GM18526 (cell line): ENCODE data around the gene POLR1F.

Source experiments
- POLR2A ChIP-seq: IDR thresholded peaks from 3 replicates; pipeline ENCODE4 v1.6.1; 2011; ENCODE audit not compliant: insufficient read length; ENCODE audit errors: extremely low read depth

The POLR1F gene, protein sequence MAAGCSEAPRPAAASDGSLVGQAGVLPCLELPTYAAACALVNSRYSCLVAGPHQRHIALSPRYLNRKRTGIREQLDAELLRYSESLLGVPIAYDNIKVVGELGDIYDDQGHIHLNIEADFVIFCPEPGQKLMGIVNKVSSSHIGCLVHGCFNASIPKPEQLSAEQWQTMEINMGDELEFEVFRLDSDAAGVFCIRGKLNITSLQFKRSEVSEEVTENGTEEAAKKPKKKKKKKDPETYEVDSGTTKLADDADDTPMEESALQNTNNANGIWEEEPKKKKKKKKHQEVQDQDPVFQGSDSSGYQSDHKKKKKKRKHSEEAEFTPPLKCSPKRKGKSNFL

GRCh38 chr7:19708397-19709248 lies at the start of gene POLR1F:
POLR1F (minus strand) TSS chr7:19709037; CDS start chr7:19709016, 21 bp downstream.
- peak; percentile 97 for TF ChIP-seq POLR2A

DNA sequence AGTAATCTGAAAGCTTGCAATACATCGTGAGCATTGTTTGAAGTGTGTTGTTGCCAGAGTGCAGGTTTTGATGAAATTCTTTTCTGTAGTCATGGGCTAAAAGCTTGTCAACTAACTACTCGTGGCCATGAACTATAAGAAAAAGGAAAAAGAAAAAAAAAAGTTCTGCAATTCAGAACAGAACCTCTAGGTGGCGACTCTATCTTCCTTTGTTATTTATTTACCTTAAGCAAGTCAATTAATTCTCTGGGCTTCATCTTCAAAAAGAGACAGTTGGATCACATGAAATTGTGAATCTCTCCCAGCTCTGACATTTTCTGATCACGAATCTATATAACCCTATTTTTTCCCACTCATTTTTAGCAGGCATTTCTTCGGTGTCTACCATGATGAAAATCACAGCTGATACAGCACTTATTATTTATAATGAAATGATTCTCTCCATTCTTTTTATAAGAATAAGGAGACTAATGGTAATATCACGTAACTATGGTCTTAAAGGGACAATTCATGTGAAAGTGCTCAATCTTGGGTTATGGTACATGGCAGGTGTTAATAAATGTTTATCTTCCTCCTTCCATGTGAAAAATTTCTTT lies 45.8 kb upstream of the POLR1F start:
- no peak for TF ChIP-seq POLR2A

DNA sequence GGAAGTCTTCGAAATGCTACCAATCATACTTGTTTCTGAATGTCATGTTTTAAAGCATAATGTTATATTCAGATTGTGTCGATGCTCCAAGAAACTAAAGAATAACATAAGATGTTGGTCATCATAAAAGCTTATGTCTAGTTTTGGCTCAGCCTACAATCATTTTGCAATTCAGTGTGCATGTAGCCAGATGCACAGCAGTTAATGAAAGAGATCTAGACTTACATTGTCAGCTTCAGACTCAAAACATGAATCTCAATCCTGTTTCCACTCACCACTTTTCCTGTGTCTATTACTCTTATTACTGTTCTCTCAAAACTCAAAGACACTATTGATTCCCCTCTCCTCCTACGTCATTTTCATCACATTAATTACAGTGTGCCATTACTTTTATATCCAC lies 43.2 kb upstream of the POLR1F start:
- TF ChIP-seq POLR2A, result no peak

DNA sequence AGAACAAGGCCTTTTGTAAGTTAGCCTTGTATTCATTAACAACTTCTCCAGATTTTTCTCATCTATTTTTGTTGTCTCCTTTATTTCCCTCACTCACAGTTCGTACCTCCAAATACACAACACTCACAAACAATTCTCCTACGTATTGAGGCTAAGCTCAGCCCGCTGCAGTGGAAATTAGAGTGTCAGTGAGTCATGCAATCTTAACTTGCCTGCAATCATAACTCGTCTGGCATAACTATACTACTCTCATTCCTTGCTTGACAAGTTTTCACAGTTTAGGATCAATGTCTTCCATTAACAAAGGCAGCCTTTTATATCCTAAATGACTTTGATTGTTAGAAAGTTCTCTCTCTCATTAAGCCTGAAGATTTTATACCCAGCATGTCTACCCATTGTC lies 40.8 kb upstream of the POLR1F start:
- no peak for TF ChIP-seq POLR2A

DNA sequence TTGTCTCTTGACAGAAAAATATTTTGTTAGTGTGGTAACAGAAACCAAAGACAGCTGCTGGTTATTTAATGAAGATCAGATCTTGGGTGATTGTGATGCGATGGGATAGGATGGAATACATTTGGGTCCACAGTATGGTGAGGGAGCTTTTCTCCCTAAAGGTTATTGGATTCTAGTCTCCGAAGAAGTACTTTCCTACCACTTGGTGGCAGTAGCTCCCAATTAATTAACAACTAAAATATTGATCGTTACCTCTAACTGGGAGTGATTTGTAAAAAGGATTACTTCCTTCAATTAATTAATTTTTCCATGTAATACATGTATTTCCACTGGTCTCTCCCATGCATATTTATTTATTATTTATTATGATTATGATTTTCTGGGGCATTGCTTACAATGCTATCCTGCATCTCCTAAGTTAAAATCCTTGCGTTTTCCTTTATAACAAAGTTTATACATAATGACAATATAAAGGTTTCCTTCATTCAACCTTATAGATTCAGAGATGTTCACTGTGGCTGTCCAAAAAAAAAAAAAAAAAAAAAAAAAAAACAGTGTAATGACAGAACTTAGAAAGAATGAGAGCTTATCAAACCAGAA lies 39.0 kb upstream of the POLR1F start:
- TF ChIP-seq POLR2A, result no peak

- no peak for TF ChIP-seq POLR2A
Observed at GRCh38 chr7:19744075-19744474, 35.2 kb upstream of the POLR1F start.

- no peak for TF ChIP-seq POLR2A
Observed at GRCh38 chr7:19728716-19729115, 19.9 kb upstream of the POLR1F start.

DNA sequence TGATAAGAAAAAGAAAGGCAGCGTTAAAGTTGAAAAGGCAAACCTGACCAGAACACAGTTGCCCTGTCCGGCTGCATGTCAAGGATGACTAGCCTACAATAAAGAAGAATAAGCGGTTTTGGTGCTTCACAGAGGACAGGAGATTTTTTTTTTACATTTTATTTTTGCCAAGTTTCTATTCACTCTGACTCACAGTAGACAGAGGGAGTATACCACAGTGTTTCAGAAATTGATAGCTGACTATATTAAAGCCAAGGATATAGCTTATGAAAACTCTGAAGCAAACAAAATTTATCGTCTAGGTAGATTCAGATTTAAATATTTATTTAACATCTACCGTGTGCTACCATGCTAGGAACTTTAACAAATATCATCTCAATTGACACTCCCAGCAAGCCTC lies 16.9 kb upstream of the POLR1F start:
- TF ChIP-seq POLR2A, result no peak

GRCh38 chr7:19715499-19715898 lies 6.7 kb upstream of the POLR1F start:
- TF ChIP-seq POLR2A, result no peak

DNA sequence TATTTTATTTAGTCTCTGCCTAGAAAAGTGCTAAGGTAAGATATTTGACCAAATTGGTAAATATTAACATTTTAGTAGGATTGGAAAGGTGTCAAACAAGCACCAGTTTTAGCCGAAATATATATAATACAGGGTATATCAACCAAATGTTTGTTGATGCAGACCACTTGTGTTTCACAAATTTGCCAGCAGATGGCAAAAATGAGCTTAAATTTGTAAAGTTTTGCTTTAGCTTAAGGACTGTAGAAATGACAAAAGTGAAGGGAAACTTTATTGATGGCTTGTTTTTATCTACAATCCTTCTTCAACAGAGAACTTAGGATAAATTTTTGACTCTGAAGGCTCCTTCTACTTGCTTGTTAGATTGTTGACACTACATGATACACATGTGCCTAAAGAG lies 4.8 kb upstream of the POLR1F start:
- no peak for TF ChIP-seq POLR2A

- no peak for TF ChIP-seq POLR2A
Observed at GRCh38 chr7:19709249-19709578, 377 bp upstream of the POLR1F start.

DNA sequence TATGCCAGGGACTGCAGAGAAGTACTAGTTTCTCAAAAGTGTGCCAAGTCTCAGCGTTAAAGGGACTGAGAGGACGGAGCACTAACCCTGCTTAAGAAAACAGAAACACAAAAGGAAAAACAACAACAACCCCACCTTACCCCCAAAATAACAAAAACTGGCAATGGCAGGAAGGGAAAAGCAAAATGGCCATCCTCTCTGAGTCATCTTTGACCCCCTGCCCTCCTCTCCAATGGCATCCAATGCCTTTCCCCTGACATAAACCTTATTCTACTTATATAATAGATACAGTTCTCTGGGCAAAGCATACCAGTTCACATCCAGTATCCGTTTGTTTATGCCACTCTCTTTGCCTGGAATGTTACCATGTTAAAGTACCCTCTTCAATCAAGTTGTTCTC lies 1.6 kb downstream of the POLR1F start:
- no peak for TF ChIP-seq POLR2A

GRCh38 chr7:19705663-19706062 lies 3.2 kb downstream of the POLR1F start:
- TF ChIP-seq POLR2A, result no peak

DNA sequence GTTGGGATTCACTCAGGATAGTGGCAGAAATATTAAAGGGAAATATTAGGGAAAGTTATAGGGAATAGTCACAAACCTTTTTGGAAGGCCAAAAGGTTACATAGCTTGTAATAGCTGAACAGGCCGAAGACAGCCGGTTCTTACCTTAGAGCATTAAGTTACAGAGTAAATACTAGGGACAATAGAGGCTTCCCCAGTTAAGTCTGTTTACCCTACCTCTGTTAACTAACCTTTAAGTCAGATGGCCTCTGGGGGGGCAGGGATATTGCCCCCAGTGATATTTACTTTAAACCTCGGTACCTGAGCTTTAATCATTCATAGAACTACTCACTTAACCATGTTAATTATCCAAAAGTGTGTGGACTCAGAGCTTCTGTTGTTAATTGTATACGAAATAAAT lies 7.4 kb downstream of the POLR1F start:
- TF ChIP-seq POLR2A, result no peak

GRCh38 chr7:19700936-19701335 lies 7.9 kb downstream of the POLR1F start:
- TF ChIP-seq POLR2A, result no peak

DNA sequence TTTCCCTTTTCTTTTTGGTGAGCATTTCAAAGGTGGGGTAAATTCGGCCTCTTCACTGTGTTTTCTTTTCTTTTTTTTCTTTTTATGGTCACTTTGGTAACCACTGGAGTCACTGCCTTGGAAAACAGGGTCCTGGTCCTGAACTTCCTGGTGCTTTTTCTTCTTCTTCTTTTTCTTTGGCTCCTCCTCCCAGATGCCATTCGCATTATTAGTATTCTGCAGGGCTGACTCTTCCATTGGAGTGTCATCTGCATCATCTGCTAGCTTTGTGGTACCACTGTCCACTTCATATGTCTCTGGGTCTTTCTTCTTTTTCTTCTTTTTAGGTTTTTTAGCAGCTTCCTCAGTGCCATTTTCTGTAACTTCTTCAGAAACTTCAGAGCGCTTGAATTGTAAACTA lies 10.5 kb downstream of the POLR1F start:
- no peak for TF ChIP-seq POLR2A
